Endodermal cell (in vitro differentiated cells): ENCODE measurements around the gene NECTIN3. TPM values are rescaled to one million over a fixed set of nuclear protein-coding genes. Genes with fewer than 3 reads are reported as not detected.

Experiments used
- DNase-seq: peaks from one replicate; pipeline ENCODE4 v3.0.0-alpha.2; 2017
- H3K27ac ChIP-seq: 2 replicates; pipeline ENCODE4 v1.5.1; 2013; ENCODE audit warnings: mild to moderate bottlenecking, low read depth, low read length, moderate library complexity
- H3K27me3 ChIP-seq: 2 replicates; pipeline ENCODE4 v1.6.1; 2013; ENCODE audit warnings: mild to moderate bottlenecking, low read length, moderate library complexity; ENCODE audit not compliant: insufficient read depth, control insufficient read depth, poor library complexity, severe bottlenecking
- H3K36me3 ChIP-seq: 2 replicates; pipeline ENCODE4 v1.7.0; 2013; ENCODE audit warnings: mild to moderate bottlenecking, low read length, moderate library complexity; ENCODE audit not compliant: control insufficient read depth, insufficient read depth
- H3K4me1 ChIP-seq: one replicate; pipeline ENCODE4 v1.7.0; 2013; ENCODE audit warnings: low read length; ENCODE audit not compliant: control insufficient read depth, insufficient read depth
- H3K4me3 ChIP-seq: 2 replicates; pipeline ENCODE4 v1.5.1; 2013; ENCODE audit warnings: mild to moderate bottlenecking, low read length, moderate library complexity
- H3K9ac ChIP-seq: 2 replicates; pipeline ENCODE4 v1.6.1; 2013; ENCODE audit warnings: mild to moderate bottlenecking, low read length, moderate library complexity; ENCODE audit not compliant: poor library complexity, severe bottlenecking; ENCODE audit errors: extremely low read depth
- H3K9me3 ChIP-seq: 2 replicates; pipeline ENCODE4 v1.6.1; 2013; ENCODE audit warnings: mild to moderate bottlenecking, low read length, moderate library complexity; ENCODE audit not compliant: control insufficient read depth
- H3K27ac Mint-ChIP-seq: 2 replicates; pipeline ENCODE4 v1.8.0; 2020; ENCODE audit warnings: mixed read lengths
- H3K27me3 Mint-ChIP-seq: 2 replicates; pipeline ENCODE4 v1.8.0; 2021; ENCODE audit warnings: mild to moderate bottlenecking, mixed read lengths; ENCODE audit not compliant: insufficient read depth
- H3K36me3 Mint-ChIP-seq: 2 replicates; pipeline ENCODE4 v1.8.0; 2020; ENCODE audit warnings: low read depth, mixed read lengths
- H3K4me1 Mint-ChIP-seq: 2 replicates; pipeline ENCODE4 v1.8.0; 2020; ENCODE audit warnings: mixed read lengths
- H3K4me3 Mint-ChIP-seq: 2 replicates; pipeline ENCODE4 v1.8.0; 2020; ENCODE audit warnings: mild to moderate bottlenecking, moderate library complexity, mixed read lengths
- H3K9me3 Mint-ChIP-seq: 2 replicates; pipeline ENCODE4 v1.8.0; 2020; ENCODE audit warnings: mild to moderate bottlenecking, mixed read lengths
- WGBS, 2 experiments: methylation state at CpG; one replicate each; pipeline versions ENCODE4 v1.1.5 to v1.1.7; 2013; ENCODE audit warnings: missing lambda C conversion rate in 2 of 2, mixed read lengths in 1 of 2; ENCODE audit not compliant: insufficient coverage in 1 of 2, insufficient read length in 1 of 2; 5-methylcytosine and 5-hydroxymethylcytosine counted together
- total RNA-seq, 2 donors: library from RNA; stranded (reverse); fragmentation: NEBNext Ultra II Directional in 1 of 2; extraction: Animal tissue kit (Norgen Biotek cat#: 25700) in 1 of 2; gene quantifications; 2 replicates in 1 of 2; 3 replicates in 1 of 2; pipeline ENCODE4 v1.2.1, GENCODE V29; 2021
- TF ChIP-seq, protein P1 (sequence below): fragments of 200-600 bp; sonication (generic); conservative IDR thresholded peaks from 2 replicates; pipeline ENCODE4 v1.5.0; 2021; ENCODE audit warnings: antibody characterized with exemption, mild to moderate bottlenecking

Gene NECTIN3
- total RNA-seq, 2 donors from 2014 or later: 16.4 to 18.9 TPM

DNA sequence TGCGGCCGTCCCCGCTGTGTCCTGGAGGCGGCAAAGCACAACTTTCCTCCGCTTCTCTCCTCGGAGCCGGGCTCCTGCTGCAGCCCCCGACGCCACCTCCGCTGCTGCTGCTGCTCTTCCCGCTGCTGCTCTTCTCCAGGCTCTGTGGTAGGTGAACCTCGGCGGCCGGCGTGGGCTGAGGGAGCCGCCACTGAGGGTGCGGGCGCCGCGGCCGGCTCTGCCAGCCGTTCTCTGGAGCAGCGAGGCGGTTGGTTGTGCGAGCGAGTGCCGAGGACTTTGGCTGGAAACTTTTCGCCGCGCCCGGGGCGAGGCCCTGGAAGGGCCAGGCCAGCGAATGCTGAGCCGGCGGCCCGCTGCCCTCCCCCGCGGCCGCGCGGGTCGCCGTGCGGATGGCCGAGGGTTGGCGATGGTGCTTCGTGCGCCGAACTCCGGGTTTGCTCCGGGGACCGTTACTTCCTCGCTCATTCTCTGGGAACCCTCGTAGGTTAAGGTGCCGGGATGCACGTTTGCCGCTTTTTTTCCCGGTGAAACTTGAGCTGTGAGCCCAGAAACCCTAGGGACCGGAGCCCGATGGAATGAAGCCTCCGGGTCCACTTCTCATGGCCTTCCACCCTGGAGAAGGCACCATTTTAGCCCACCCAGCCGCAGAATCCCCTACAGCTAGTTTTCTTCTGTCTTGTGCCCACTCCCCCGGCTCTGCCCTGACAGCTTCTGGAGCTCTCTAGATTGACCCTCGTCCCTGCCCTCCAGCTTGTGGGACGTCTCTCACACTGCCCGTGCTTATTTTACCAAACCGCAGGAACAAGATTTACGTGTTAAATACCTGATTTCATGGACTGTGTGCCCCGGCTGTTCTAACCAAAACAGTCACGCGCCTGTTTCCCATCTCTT is 660 bp downstream of the NECTIN3 start:
- 0% methylated on average over 43 to 71 of the region's 71 CpGs for WGBS, 2 experiments
- Histone ChIP-seq H3K4me1 (no peaks in the 10 kb centered on the region), H3K4me3 (peak overlapping the region; percentile 79)

GRCh38 chr3:111073218-111073617 is 1.6 kb downstream of the NECTIN3 start:
- Mint-ChIP-seq H3K27me3 (peaks cover 51% of the 10 kb centered on the region), H3K4me3 (peak overlapping the region; percentile 84), H3K36me3 (no peaks in the 10 kb centered on the region), H3K4me1 (peaks cover 24% of the 10 kb centered on the region), H3K27ac (no peak overlapping the region), H3K9me3 (no peaks in the 10 kb centered on the region)
- no peak overlapping the region for H3K27ac ChIP-seq
- no peaks in the 10 kb centered on the region for H3K36me3 ChIP-seq
- no peaks in the 10 kb centered on the region for H3K4me1 ChIP-seq
- H3K27me3 ChIP-seq: peaks cover 58% of the 10 kb centered on the region
- H3K4me3 ChIP-seq: peak overlapping the region; percentile 79
- TF ChIP-seq, protein P1, sequence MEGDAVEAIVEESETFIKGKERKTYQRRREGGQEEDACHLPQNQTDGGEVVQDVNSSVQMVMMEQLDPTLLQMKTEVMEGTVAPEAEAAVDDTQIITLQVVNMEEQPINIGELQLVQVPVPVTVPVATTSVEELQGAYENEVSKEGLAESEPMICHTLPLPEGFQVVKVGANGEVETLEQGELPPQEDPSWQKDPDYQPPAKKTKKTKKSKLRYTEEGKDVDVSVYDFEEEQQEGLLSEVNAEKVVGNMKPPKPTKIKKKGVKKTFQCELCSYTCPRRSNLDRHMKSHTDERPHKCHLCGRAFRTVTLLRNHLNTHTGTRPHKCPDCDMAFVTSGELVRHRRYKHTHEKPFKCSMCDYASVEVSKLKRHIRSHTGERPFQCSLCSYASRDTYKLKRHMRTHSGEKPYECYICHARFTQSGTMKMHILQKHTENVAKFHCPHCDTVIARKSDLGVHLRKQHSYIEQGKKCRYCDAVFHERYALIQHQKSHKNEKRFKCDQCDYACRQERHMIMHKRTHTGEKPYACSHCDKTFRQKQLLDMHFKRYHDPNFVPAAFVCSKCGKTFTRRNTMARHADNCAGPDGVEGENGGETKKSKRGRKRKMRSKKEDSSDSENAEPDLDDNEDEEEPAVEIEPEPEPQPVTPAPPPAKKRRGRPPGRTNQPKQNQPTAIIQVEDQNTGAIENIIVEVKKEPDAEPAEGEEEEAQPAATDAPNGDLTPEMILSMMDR: no peak
- H3K9ac ChIP-seq: peak overlapping the region; percentile 24
- WGBS, 2 experiments: 23 to 24% methylated on average over 4 to 5 of the region's 5 CpGs
- no peaks in the 10 kb centered on the region for H3K9me3 ChIP-seq
- no peak for DNase-seq

More for the DNA sequence above, 660 bp downstream of the NECTIN3 start:
- H3K27ac Mint-ChIP-seq: no peak overlapping the region
- peak overlapping the region; percentile 84 for H3K4me3 Mint-ChIP-seq
- Histone ChIP-seq H3K9ac (peak overlapping the region; percentile 24), H3K27ac (peak overlapping the region; percentile 82), H3K9me3 (no peaks in the 10 kb centered on the region), H3K27me3 (peaks cover 67% of the 10 kb centered on the region), H3K36me3 (no peaks in the 10 kb centered on the region)
- no peaks in the 10 kb centered on the region for H3K9me3 Mint-ChIP-seq
- H3K36me3 Mint-ChIP-seq: no peaks in the 10 kb centered on the region
- peaks cover 51% of the 10 kb centered on the region for H3K27me3 Mint-ChIP-seq
- no peak for DNase-seq
- peaks cover 22% of the 10 kb centered on the region for H3K4me1 Mint-ChIP-seq
- TF ChIP-seq, protein P1: no peak

DNA sequence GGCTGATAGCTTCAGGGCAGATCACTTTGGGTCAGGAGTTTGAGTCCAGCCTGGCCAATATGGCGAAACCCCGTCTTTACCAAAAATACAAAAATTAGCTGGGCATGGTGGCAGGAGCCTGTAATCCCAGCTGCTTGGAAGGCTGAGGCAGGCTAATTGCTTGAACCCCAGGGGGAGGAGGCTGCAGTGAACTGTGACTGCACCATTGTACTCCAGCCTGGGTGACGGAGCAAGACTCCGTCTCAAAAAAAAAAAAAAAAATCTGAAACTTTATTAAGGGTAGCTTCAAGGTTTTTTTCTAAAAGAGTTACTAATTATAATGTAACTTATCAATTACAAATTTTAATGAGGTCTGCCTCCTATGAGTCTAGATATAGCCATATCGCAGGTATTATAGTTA is 5.1 kb downstream of the NECTIN3 start:
- peaks cover 16% of the 10 kb centered on the region for H3K4me1 Mint-ChIP-seq
- WGBS, 2 experiments: 98% methylated on average over 2 of the region's 5 CpGs; no CpG with 5 or more reads in 1 of the 2 experiments
- no peaks in the 10 kb centered on the region for H3K36me3 Mint-ChIP-seq
- no peaks in the 10 kb centered on the region for H3K9me3 Mint-ChIP-seq
- Histone ChIP-seq H3K4me1 (no peaks in the 10 kb centered on the region), H3K27me3 (peaks cover 30% of the 10 kb centered on the region), H3K4me3 (no peak overlapping the region), H3K9me3 (no peaks in the 10 kb centered on the region), H3K9ac (no peak overlapping the region), H3K27ac (no peak overlapping the region), H3K36me3 (no peaks in the 10 kb centered on the region)
- TF ChIP-seq, protein P1: no peak
- no peak overlapping the region for H3K27ac Mint-ChIP-seq
- no peak overlapping the region for H3K4me3 Mint-ChIP-seq
- peaks cover 28% of the 10 kb centered on the region for H3K27me3 Mint-ChIP-seq
- no peak for DNase-seq
